ENCODE results near the gene TMA7.
A peak's percentile ranks its signal among the peaks of the same experiment; 100 is the strongest.

TMA7 gene

GRCh38 chr3:48423241-48423882, 16.7 kb upstream of the TMA7 start:
- H3K4me3 ChIP-seq (replicated peaks in 1 of 2; ENCODE audit: low read depth in 2 of 2, low read length in 2 of 2) = no peak overlapping the region
- no peak for DNase-seq (ENCODE audit: low read depth in 2 of 2)
- no peak for TF ChIP-seq CTCF (IDR thresholded peaks at IDR 0.05; ENCODE audit: low read depth, low read length)

DNA sequence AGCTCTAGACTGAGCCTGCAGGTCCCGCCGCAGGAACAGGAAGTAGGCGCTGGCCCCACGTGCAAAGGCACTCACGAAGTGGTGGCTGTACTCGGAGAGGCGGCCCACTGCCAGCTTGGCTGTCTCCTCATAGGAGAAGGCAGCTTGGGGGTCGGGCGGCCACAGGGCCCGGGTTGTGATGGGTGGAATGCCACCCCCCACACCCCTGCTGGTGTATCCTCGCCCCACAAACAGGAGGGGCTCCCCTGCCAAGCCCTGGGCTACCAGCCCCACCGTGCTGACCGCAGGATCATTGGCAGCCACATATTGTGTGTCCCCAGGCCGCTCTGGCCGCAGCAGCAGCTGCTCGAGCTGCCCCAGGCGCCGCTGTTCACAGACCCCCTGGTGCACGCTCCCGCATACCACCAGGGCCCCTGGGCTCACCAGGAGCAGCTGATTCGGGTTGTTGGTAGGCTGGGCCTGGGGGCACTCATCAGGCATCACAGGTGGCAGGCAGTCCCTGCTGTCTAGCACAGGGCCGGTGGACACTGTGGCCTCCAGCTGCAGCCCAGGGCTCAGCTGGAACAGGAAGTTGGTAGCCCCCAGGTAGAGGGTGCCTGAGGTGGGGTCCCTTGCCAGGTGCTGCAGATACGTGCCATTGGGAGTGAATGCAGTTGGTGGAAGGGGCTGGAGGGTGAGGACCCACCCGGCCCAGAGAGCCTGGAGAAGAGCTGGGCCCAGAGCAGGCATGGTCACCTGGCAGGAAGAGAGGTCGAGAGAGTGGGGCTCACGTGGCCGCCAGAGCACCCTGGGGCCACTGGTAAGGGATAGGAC, 16.0 kb upstream of the TMA7 start:
- no peak for DNase-seq (ENCODE audit: low read depth in 2 of 2)
- TF ChIP-seq CTCF (IDR thresholded peaks at IDR 0.05; ENCODE audit: low read depth, low read length) = no peak
- no peak overlapping the region for H3K4me3 ChIP-seq (replicated peaks in 1 of 2; ENCODE audit: low read depth in 2 of 2, low read length in 2 of 2)

GRCh38 chr3:48425281-48425812, 14.7 kb upstream of the TMA7 start:
- H3K4me3 ChIP-seq (replicated peaks in 1 of 2; ENCODE audit: low read depth in 2 of 2, low read length in 2 of 2) = no peak overlapping the region
- TF ChIP-seq CTCF (IDR thresholded peaks at IDR 0.05; ENCODE audit: low read depth, low read length) = no peak
- peak in 1 of 2 donors; percentile 38 for DNase-seq (ENCODE audit: low read depth in 2 of 2)

DNA sequence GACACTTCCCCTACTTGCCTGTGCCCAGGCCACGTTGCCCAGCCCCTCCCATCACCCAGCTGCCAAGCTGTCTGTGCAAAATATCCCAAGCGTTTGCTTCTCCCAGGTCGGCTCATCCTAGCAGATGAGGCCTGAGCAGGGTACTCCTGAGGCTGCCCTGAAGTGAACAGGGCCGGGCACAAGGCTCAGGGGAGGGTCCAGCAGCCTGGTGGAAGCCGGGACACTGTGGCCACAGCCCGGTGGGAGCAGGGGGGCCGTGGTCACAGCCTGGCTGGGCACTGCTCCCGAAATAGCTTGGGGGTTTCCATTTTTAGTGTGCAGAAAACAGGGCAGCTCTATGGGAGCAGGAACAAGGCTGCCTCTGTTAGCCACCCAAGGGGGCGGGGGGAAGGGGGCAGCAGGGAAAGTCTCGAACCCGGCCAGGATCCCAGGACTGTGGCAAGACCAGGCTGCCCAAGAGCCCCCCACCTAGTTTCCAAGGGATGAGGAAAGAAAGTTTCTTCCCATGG, 13.6 kb upstream of the TMA7 start:
- no peak overlapping the region for H3K4me3 ChIP-seq (replicated peaks in 1 of 2; ENCODE audit: low read depth in 2 of 2, low read length in 2 of 2)

GRCh38 chr3:48426944-48427629, 13.0 kb upstream of the TMA7 start:
- peak; percentile 19 to 31 for DNase-seq (ENCODE audit: low read depth in 2 of 2)
- H3K4me3 ChIP-seq (replicated peaks in 1 of 2; ENCODE audit: low read depth in 2 of 2, low read length in 2 of 2) = no peak overlapping the region
- TF ChIP-seq CTCF (IDR thresholded peaks at IDR 0.05; ENCODE audit: low read depth, low read length) = no peak

More for the DNA sequence above, 13.6 kb upstream of the TMA7 start:
- DNase-seq (ENCODE audit: low read depth in 2 of 2) = no peak
- TF ChIP-seq CTCF (IDR thresholded peaks at IDR 0.05; ENCODE audit: low read depth, low read length) = no peak

DNA sequence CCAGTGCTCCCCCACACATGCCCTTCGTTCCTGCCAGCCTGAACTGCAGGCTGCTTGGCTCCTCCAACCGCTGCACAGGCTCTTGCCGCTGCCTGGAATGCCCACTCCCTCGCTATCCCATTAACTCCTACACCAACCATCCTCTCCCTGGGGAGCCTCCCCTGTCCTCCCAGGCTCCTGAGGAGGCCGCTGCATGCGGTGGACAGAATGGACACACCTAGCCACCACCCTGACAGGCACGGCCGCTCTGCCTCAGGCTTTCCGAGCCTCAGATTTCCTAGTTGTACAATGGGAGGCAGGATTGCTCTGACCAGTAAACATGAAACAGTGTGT, 12.5 kb upstream of the TMA7 start:
- TF ChIP-seq CTCF (IDR thresholded peaks at IDR 0.05; ENCODE audit: low read depth, low read length) = no peak
- no peak for DNase-seq (ENCODE audit: low read depth in 2 of 2)
- no peak overlapping the region for H3K4me3 ChIP-seq (replicated peaks in 1 of 2; ENCODE audit: low read depth in 2 of 2, low read length in 2 of 2)
